Epithelial cell of proximal tubule (primary cell): ENCODE data around the gene RNF217. TPM values are rescaled to one million over a fixed set of nuclear protein-coding genes. Genes with fewer than 3 reads are reported as not detected.
"Not testable (repeated sequence)": the region's sequence is repeated elsewhere in the genome, so short reads cannot be mapped to it uniquely, and the experiment has no call there.

ENCODE experiments used
- DNase-seq: peaks from one replicate; pipeline ENCODE4 v3.0.0-alpha.2; 2011; ENCODE audit warnings: low read depth
- H3K4me3 ChIP-seq: 2 replicates; pipeline ENCODE4 v1.5.1; 2011; ENCODE audit warnings: low read depth, mild to moderate bottlenecking, low read length
- CTCF ChIP-seq: conservative IDR thresholded peaks from 2 replicates; pipeline ENCODE4 v1.5.1; 2012; ENCODE audit warnings: low read depth, mild to moderate bottlenecking, low read length
- total RNA-seq: library from RNA; depleted of rRNA; stranded (reverse); fragments of >200 nt; gene quantifications from 2 replicates; pipeline ENCODE4 v1.2.3, GENCODE V29; 2015

Gene RNF217
- total RNA-seq, 1 donor from 2014 or later: 12.6 TPM

GRCh38 chr6:125022391-125022989 lies 60.3 kb downstream of the RNF217 start:
- TF ChIP-seq CTCF: no peak
- no peak overlapping the region for H3K4me3 ChIP-seq
- DNase-seq: no peak

GRCh38 chr6:125025164-125025854 lies 63.1 kb downstream of the RNF217 start:
- DNase-seq: no peak
- no peak for TF ChIP-seq CTCF
- H3K4me3 ChIP-seq: no peak overlapping the region

- DNase-seq: no peak
Observed at GRCh38 chr6:125027287-125027686, 65.0 kb downstream of the RNF217 start.

DNA sequence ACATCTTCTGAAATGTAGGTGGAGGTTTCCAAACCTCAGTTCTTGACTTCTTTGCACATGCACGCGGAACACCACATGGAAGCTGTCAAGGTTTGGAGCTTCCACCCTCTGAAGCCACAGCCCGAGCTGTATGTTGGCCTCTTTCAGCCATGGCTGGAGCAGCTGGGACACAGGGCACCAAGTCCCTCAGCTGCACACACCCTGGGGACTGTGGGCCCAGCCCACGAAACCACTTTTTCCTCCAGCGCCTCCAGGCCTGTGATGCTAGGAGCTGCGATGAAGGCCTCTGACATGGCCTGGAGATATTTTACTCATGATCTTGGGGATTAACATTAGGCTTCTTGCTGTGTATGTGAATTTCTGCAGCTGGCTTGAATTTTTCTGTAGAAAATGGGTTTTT lies 68.7 kb downstream of the RNF217 start:
- no peak overlapping the region for H3K4me3 ChIP-seq
- no peak for TF ChIP-seq CTCF
- DNase-seq: no peak

More at GRCh38 chr6:125027287-125027686, 65.0 kb downstream of the RNF217 start:
- H3K4me3 ChIP-seq: no peak overlapping the region
- TF ChIP-seq CTCF: no peak

DNA sequence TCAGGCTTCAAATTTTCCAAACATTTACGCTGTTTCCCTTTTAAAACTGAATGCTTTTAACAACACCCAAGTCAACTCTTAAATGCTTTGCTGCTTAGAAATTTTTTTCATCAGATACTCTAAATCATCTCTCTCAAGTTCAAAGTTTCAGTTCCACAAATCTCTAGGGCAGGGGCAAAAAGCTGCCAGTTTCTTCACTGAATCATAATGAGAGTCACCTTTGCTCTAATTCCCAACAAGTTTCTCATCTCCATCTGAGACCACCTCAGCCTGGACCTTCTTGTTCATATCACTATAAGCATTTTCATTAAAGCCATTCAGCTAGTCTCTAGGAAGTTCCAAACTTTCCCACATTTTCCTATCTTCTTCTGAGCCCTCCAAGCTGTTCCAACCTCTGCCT lies 69.1 kb downstream of the RNF217 start:
- no peak for TF ChIP-seq CTCF
- DNase-seq: no peak
- H3K4me3 ChIP-seq: no peak overlapping the region

DNA sequence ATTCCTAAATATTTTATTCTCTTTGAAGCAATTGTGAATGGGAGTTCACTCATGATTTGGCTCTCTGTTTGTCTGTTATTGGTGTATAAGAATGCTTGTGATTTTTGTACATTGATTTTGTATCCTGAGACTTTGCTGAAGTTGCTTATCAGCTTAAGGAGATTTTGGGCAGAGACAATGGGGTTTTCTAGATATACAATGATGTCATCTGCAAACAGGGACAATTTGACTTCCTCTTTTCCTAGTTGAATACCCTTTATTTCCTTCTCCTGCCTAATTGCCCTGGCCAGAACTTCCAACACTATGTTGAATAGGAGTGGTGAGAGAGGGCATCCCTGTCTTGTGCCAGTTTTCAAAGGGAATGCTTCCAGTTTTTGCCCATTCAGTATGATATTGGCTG lies 72.7 kb downstream of the RNF217 start:
- not testable (repeated sequence) for H3K4me3 ChIP-seq, DNase-seq

- not testable (repeated sequence) for DNase-seq, H3K4me3 ChIP-seq
Observed at GRCh38 chr6:125036486-125036885, 74.2 kb downstream of the RNF217 start.

DNA sequence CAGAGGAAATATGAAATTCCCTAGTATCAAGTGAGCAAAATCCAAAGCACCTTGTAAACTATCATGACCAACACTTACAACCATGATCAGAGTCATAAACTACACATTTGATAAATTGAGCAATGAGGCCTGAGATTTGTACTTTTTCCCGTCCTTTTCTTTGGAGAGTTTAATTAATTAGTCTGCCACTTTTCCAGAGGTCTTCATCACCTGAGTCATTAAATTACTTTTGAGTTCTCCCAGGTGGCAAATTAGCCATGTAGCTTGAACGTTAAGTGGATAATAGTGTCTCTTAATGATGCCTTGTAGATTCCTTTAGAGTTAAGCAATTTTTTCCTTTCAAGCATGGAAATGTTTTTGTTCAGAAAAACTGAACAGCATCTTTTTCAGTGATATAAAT lies 75.6 kb downstream of the RNF217 start:
- H3K4me3 ChIP-seq: no peak overlapping the region
- no peak for TF ChIP-seq CTCF
- no peak for DNase-seq
